ENCODE data around the gene CEP192. TPM values are rescaled to one million over a fixed set of nuclear protein-coding genes. Genes with fewer than 3 reads are reported as not detected.

CEP192 gene
- total and polyA plus RNA-seq, 2 of the 13 experiments (the other 11 are each of a cell fraction or from before 2014, with no cell fraction given) = 15.3 to 24.7 TPM

DNA sequence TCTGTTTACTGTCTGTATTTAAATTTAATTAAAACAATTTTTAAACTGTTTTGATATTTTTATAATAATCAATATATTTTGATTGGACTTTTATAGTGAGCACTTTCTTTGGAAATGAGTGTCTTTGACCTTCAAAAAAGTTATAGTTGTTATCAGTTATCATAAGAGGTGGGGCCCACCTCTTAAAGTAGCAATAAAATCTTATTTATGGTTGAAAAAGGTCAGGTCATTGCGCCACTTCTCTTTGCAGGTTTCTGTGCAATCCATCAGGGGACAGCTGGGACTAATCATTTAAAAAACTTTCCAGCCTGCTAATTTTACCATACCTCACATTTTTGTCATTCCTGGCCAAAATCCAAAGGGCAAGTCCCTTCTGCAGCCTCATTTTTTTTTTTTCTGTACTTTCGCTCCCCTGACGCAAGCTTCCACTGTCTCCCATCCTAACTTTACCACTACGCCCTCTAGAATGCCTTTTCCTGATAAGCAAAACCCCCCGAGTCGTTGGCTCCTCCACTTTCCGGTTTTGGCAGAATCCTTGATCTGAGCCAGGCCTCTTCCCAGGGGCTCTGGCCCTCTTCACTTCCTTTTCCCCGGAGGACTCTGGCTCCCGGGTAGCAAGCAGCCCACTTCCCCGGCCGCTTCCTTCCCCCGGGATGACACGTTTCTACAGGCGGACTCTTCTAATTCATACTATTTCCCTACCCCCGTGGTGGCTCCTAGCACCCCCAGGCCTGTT is 44.4 kb upstream of the CEP192 start (continued):
- TF ChIP-seq CREB1 (IDR thresholded peaks at IDR 0.05) (no peak), CREB1 (CRISPR knock-in tag; IDR thresholded peaks at IDR 0.05) (peak; percentile 54), ZMYM3 (CRISPR knock-in tag; IDR thresholded peaks at IDR 0.05) (0 out of 2 replicates have a peak, but pooled peaks have one; percentile 4), PCBP1 (IDR thresholded peaks at IDR 0.05; ENCODE audit: borderline replicate concordance, low read depth, low read length) (no peak), ZNF274 (CRISPR knock-in tag; IDR thresholded peaks at IDR 0.05) (no peak), ZNF350 (CRISPR knock-in tag; IDR thresholded peaks at IDR 0.05; ENCODE audit: borderline replicate concordance, low read depth) (no peak), FOXO1 (CRISPR knock-in tag; IDR thresholded peaks at IDR 0.05) (no peak), TGIF2 (CRISPR knock-in tag; IDR thresholded peaks at IDR 0.05) (no peak), NFKB2 (CRISPR knock-in tag; IDR thresholded peaks at IDR 0.05; ENCODE audit: borderline replicate concordance) (peak; percentile 57; the same call in 1 of the 2 replicates), ZSCAN12 (CRISPR knock-in tag; IDR thresholded peaks at IDR 0.05) (0 out of 2 replicates have a peak, but pooled peaks have one; percentile 69), ZSCAN22 (CRISPR knock-in tag; IDR thresholded peaks at IDR 0.05) (no peak), MIXL1 (CRISPR knock-in tag; IDR thresholded peaks at IDR 0.05) (no peak), ZNF3 (CRISPR knock-in tag; IDR thresholded peaks at IDR 0.05) (no peak), ZNF121 (CRISPR knock-in tag; IDR thresholded peaks at IDR 0.05) (no peak), ATAD3A (CRISPR knock-in tag; IDR thresholded peaks at IDR 0.05) (no peak), GFI1 (CRISPR knock-in tag; IDR thresholded peaks at IDR 0.05; ENCODE audit: borderline replicate concordance) (no peak), HCFC1 (IDR thresholded peaks at IDR 0.05; ENCODE audit: low read depth, low read length) (no peak), NR2F1 (CRISPR knock-in tag; IDR thresholded peaks at IDR 0.05) (no peak; a peak in 1 of 4 replicates), ZNF235 (CRISPR knock-in tag; IDR thresholded peaks at IDR 0.05; ENCODE audit: borderline replicate concordance) (no peak), ZNF816 (CRISPR knock-in tag; IDR thresholded peaks at IDR 0.05; ENCODE audit: borderline replicate concordance) (peak; percentile 73; the same call in 1 of the 2 replicates), ZNF660 (CRISPR knock-in tag; IDR thresholded peaks at IDR 0.05; ENCODE audit: borderline replicate concordance, low read depth) (no peak), ZNF160 (CRISPR knock-in tag; IDR thresholded peaks at IDR 0.05) (no peak), KMT2B (CRISPR knock-in tag; IDR thresholded peaks at IDR 0.05) (no peak), HNF4A (CRISPR knock-in tag; IDR thresholded peaks at IDR 0.05) (peak; percentile 88)
- TF ChIP-seq, protein P1, sequence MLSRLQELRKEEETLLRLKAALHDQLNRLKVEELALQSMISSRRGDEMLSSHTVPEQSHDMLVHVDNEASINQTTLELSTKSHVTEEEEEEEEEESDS (CRISPR knock-in tag; IDR thresholded peaks at IDR 0.05; ENCODE audit: borderline replicate concordance) = no peak
- TF ChIP-seq, protein P2, sequence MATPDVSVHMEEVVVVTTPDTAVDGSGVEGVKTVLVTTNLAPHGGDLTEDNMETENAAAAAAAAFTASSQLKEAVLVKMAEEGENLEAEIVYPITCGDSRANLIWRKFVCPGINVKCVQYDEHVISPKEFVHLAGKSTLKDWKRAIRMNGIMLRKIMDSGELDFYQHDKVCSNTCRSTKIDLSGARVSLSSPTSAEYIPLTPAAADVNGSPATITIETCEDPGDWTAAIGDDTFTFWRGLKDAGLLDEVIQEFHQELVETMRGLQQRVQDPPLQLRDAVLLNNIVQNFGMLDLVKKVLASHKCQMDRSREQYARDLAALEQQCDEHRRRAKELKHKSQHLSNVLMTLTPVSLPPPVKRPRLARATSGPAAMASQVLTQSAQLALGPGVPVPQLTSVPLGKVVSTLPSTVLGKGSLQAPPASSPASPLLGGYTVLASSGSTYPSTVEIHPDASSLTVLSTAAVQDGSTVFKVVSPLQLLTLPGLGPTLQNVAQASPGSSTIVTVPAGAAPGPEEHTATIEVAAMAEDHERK (CRISPR knock-in tag; IDR thresholded peaks at IDR 0.05; ENCODE audit: low read depth) = no peak
- TF ChIP-seq, protein P3, sequence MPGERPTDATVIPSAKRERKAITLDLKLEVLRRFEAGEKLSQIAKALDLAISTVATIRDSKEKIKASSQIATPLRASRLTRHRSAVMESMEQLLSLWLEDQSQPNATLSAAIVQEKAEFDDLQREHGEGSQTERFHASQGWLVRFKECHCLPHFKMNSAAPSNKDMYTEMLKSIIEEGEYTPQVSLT (CRISPR knock-in tag; IDR thresholded peaks at IDR 0.05; ENCODE audit: borderline replicate concordance, low read depth) = no peak
- TF ChIP-seq, protein P4, sequence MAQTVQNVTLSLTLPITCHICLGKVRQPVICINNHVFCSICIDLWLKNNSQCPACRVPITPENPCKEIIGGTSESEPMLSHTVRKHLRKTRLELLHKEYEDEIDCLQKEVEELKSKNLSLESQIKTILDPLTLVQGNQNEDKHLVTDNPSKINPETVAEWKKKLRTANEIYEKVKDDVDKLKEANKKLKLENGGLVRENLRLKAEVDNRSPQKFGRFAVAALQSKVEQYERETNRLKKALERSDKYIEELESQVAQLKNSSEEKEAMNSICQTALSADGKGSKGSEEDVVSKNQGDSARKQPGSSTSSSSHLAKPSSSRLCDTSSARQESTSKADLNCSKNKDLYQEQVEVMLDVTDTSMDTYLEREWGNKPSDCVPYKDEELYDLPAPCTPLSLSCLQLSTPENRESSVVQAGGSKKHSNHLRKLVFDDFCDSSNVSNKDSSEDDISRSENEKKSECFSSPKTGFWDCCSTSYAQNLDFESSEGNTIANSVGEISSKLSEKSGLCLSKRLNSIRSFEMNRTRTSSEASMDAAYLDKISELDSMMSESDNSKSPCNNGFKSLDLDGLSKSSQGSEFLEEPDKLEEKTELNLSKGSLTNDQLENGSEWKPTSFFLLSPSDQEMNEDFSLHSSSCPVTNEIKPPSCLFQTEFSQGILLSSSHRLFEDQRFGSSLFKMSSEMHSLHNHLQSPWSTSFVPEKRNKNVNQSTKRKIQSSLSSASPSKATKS (CRISPR knock-in tag; IDR thresholded peaks at IDR 0.05) = no peak

Data from HepG2 (cell line).